ENCODE data around the gene DDC. TPM values are rescaled to one million over a fixed set of nuclear protein-coding genes. Genes with fewer than 3 reads are reported as not detected.

DDC gene
- polyA plus RNA-seq, 1 experiment: not detected

- H3K9me3 ChIP-seq (ENCODE audit: control insufficient read depth, insufficient read depth, low read length): no peaks in the 10 kb centered on the region; the same call in 1 of the 2 replicates
- TF ChIP-seq CTCF (IDR thresholded peaks at IDR 0.05; ENCODE audit: low read depth, low read length): no peak
- no peak for DNase-seq (ENCODE audit: low read depth, low spot score)
- ChIA-PET CTCF (interaction anchor here (0.9 kb wide), 1 partner anchor 140 kb away, joined by 3 read pairs; no protein-coding TSS in a partner anchor), POLR2A (no interaction called here)
- no peak overlapping the region for H3K27ac ChIP-seq (ENCODE audit: low read depth, low read length)
- no peak overlapping the region for H3K4me3 ChIP-seq (ENCODE audit: low read depth, low read length)
- H3K27me3 ChIP-seq (ENCODE audit: control insufficient read depth, insufficient read depth, low read length): peaks cover 7% of the 10 kb centered on the region
These were observed 72.3 kb downstream of the DDC start for GRCh38 chr7:50492770-50493519.

GRCh38 chr7:50491943-50492342, 73.3 kb downstream of the DDC start:
- no peak for TF ChIP-seq CTCF (IDR thresholded peaks at IDR 0.05; ENCODE audit: low read depth, low read length)
- ChIA-PET POLR2A (no interaction called here), CTCF (no interaction called here)
- no peak for DNase-seq (ENCODE audit: low read depth, low spot score)
- H3K27me3 ChIP-seq (ENCODE audit: control insufficient read depth, insufficient read depth, low read length): peaks cover 7% of the 10 kb centered on the region
- H3K9me3 ChIP-seq (ENCODE audit: control insufficient read depth, insufficient read depth, low read length): no peaks in the 10 kb centered on the region; the same call in 1 of the 2 replicates
- no peak overlapping the region for H3K27ac ChIP-seq (ENCODE audit: low read depth, low read length)
- H3K4me3 ChIP-seq (ENCODE audit: low read depth, low read length): no peak overlapping the region

- Histone ChIP-seq H3K27me3 (ENCODE audit: control insufficient read depth, insufficient read depth, low read length) (peaks cover 5% of the 10 kb centered on the region), H3K4me3 (ENCODE audit: low read depth, low read length) (no peak overlapping the region), H3K27ac (ENCODE audit: low read depth, low read length) (no peak overlapping the region), H3K9me3 (ENCODE audit: control insufficient read depth, insufficient read depth, low read length) (no peaks in the 10 kb centered on the region; the same call in 1 of the 2 replicates)
- no peak for TF ChIP-seq CTCF (IDR thresholded peaks at IDR 0.05; ENCODE audit: low read depth, low read length)
- ChIA-PET CTCF (no interaction called here), POLR2A (no interaction called here)
- no peak for DNase-seq (ENCODE audit: low read depth, low spot score)
These were observed 74.0 kb downstream of the DDC start for GRCh38 chr7:50491209-50491608.

GRCh38 chr7:50488379-50488778, 76.8 kb downstream of the DDC start:
- H3K27me3 ChIP-seq (ENCODE audit: control insufficient read depth, insufficient read depth, low read length): no peaks in the 10 kb centered on the region
- no peak overlapping the region for H3K4me3 ChIP-seq (ENCODE audit: low read depth, low read length)
- DNase-seq (ENCODE audit: low read depth, low spot score): no peak
- TF ChIP-seq CTCF (IDR thresholded peaks at IDR 0.05; ENCODE audit: low read depth, low read length): no peak
- no peak overlapping the region for H3K27ac ChIP-seq (ENCODE audit: low read depth, low read length)
- ChIA-PET CTCF (interaction anchor here (1.4 to 1.5 kb wide), 2 partner anchors 70 to 673 kb away, joined by 4 read pairs; no protein-coding TSS in a partner anchor), POLR2A (no interaction called here)
- no peaks in the 10 kb centered on the region; the same call in 1 of the 2 replicates for H3K9me3 ChIP-seq (ENCODE audit: control insufficient read depth, insufficient read depth, low read length)

- Histone ChIP-seq H3K27ac (ENCODE audit: low read depth, low read length) (no peak overlapping the region), H3K27me3 (ENCODE audit: control insufficient read depth, insufficient read depth, low read length) (no peaks in the 10 kb centered on the region), H3K4me3 (ENCODE audit: low read depth, low read length) (no peak overlapping the region), H3K9me3 (ENCODE audit: control insufficient read depth, insufficient read depth, low read length) (no peaks in the 10 kb centered on the region)
- POLR2A ChIA-PET: no interaction called here
- CTCF ChIA-PET: interaction anchor here (0.6 to 1.9 kb wide), 2 partner anchors 19 to 655 kb away, joined by 3 to 10 read pairs; no protein-coding TSS in a partner anchor
- DNase-seq (ENCODE audit: low read depth, low spot score): no peak
- TF ChIP-seq CTCF (IDR thresholded peaks at IDR 0.05; ENCODE audit: low read depth, low read length): no peak
These were observed 78.7 kb downstream of the DDC start for GRCh38 chr7:50486512-50486911.

All from AG04450 (cell line).